ELF-1 (cell line): ENCODE measurements around the gene PDZD2.

ENCODE experiments used
- DNase-seq: peaks from one replicate; pipeline ENCODE4 v3.0.0-alpha.2; 2016; ENCODE audit warnings: low read depth, low spot score

The PDZD2 gene

GRCh38 chr5:31863991-31864411 lies 225.1 kb downstream of the PDZD2 start:
- DNase-seq: peak; percentile 89

GRCh38 chr5:31866166-31866565 lies 227.2 kb downstream of the PDZD2 start:
- DNase-seq: no peak

- DNase-seq: no peak
Measured at GRCh38 chr5:31867219-31867618, 228.3 kb downstream of the PDZD2 start.

- DNase-seq: no peak
Measured at GRCh38 chr5:31880449-31880848, 241.5 kb downstream of the PDZD2 start.

- DNase-seq: no peak
Measured at GRCh38 chr5:31884896-31885295, 246.0 kb downstream of the PDZD2 start.

GRCh38 chr5:31886206-31886605 lies 247.3 kb downstream of the PDZD2 start:
- DNase-seq: no peak

- DNase-seq: no peak
Measured at GRCh38 chr5:31887556-31887955, 248.6 kb downstream of the PDZD2 start.

GRCh38 chr5:31888564-31888963 lies 249.6 kb downstream of the PDZD2 start:
- DNase-seq: no peak

- DNase-seq: peak; percentile 92
Measured at GRCh38 chr5:31889001-31889561, 250.2 kb downstream of the PDZD2 start.

GRCh38 chr5:31890046-31890445 lies 251.1 kb downstream of the PDZD2 start:
- no peak for DNase-seq

- DNase-seq: no peak
Measured at GRCh38 chr5:31894141-31894540, 255.2 kb downstream of the PDZD2 start.

GRCh38 chr5:31895199-31895820 lies 256.4 kb downstream of the PDZD2 start:
- DNase-seq: no peak

GRCh38 chr5:31898036-31898632 lies 259.2 kb downstream of the PDZD2 start:
- DNase-seq: no peak

GRCh38 chr5:31900296-31900865 lies 261.4 kb downstream of the PDZD2 start:
- peak; percentile 90 for DNase-seq

GRCh38 chr5:31901807-31902530 lies 263.0 kb downstream of the PDZD2 start:
- DNase-seq: no peak

GRCh38 chr5:31908396-31908795 lies 269.5 kb downstream of the PDZD2 start:
- no peak for DNase-seq

GRCh38 chr5:31909073-31909472 lies 270.1 kb downstream of the PDZD2 start:
- DNase-seq: no peak

- DNase-seq: no peak
Measured at GRCh38 chr5:31911291-31912265, 272.6 kb downstream of the PDZD2 start.

GRCh38 chr5:31913808-31914207 lies 274.9 kb downstream of the PDZD2 start:
- DNase-seq: no peak

- no peak for DNase-seq
Measured at GRCh38 chr5:31916327-31916726, 277.4 kb downstream of the PDZD2 start.

- DNase-seq: no peak
Measured at GRCh38 chr5:31918739-31919138, 279.8 kb downstream of the PDZD2 start.
